Immature natural killer cell (primary cell): Measurements from ENCODE around the gene DAB1. TPM values are rescaled to one million over a fixed set of nuclear protein-coding genes. Genes with fewer than 3 reads are reported as not detected.

Source experiments
- DNase-seq, 3 donors: peaks; one replicate each; pipeline ENCODE4 v3.0.0; 2022; ENCODE audit warnings: mixed read lengths in 1 of 3
- H3K27ac Mint-ChIP-seq, 6 donors: one replicate each; pipeline ENCODE4 v1.8.0; 2020; ENCODE audit warnings: mixed read lengths in 6 of 6, mild to moderate bottlenecking in 5 of 6, inconsistent platforms in 4 of 6, moderate library complexity in 3 of 6
- H3K27me3 Mint-ChIP-seq, 3 donors: one replicate each; pipeline ENCODE4 v1.8.0; 2020 to 2021; ENCODE audit warnings: low read depth in 3 of 3, mild to moderate bottlenecking in 3 of 3, mixed read lengths in 3 of 3, moderate library complexity in 3 of 3, inconsistent platforms in 1 of 3
- H3K36me3 Mint-ChIP-seq, 3 donors: one replicate each; pipeline ENCODE4 v1.8.0; 2020; ENCODE audit warnings: mixed read lengths in 3 of 3, inconsistent platforms in 2 of 3, mild to moderate bottlenecking in 2 of 3
- H3K4me1 Mint-ChIP-seq, 2 donors: one replicate each; pipeline ENCODE4 v1.8.0; 2020; ENCODE audit warnings: inconsistent platforms in 2 of 2, mild to moderate bottlenecking in 2 of 2, mixed read lengths in 2 of 2, moderate library complexity in 1 of 2
- H3K4me3 Mint-ChIP-seq, 5 donors: one replicate each; pipeline ENCODE4 v1.8.0; 2020; ENCODE audit warnings: mild to moderate bottlenecking in 5 of 5, mixed read lengths in 5 of 5, inconsistent platforms in 3 of 5, moderate library complexity in 3 of 5
- H3K9me3 Mint-ChIP-seq, 6 donors: one replicate each; pipeline ENCODE4 v1.8.0; 2020; ENCODE audit warnings: mild to moderate bottlenecking in 6 of 6, mixed read lengths in 6 of 6, inconsistent platforms in 4 of 6, moderate library complexity in 3 of 6
- polyA plus RNA-seq, 3 donors: library from polyadenylated mRNA; unstranded; fragments of 300-500 nt; fragmentation: Illumina TruSeq; gene quantifications; one replicate each; pipeline ENCODE4 v1.2.3, GENCODE V29; 2021

Gene DAB1
- polyA plus RNA-seq, 3 donors from 2014 or later: 0.88 TPM; not detected in 2

DNA sequence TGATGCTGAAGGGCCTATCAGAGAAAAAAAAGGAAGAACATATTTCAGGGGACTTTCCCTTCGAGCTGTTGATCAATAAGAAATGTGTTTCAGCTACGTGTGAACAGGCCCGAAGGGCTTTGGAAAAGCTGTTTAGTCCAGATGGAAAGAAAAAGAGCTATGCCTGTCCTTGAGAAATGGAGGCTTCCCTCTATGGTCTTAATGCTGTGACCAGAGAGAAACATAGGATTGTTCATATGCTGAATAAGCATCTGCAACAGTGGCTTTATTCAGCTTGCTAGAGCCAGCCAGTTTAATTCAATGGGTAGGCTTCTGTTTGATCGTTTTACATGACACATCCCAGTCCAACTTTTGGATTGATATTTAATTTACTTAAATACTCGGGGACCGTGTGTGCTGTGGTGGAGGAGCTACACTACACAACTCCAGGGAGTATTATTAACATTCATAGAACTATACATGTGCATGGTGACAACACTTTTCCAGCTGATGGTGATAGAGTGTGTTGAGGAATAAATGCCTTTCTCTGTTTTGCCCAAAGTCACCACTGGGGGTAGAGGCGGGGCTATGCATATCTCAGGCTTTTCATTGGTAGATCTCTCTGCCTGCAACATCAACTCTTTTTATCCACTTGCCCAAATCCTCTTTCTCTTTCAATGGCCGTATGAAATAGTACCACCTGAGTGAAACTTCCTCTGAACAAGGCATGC lies 351.3 kb downstream of the DAB1 start:
- H3K4me3 Mint-ChIP-seq: no peak overlapping the region

DNA sequence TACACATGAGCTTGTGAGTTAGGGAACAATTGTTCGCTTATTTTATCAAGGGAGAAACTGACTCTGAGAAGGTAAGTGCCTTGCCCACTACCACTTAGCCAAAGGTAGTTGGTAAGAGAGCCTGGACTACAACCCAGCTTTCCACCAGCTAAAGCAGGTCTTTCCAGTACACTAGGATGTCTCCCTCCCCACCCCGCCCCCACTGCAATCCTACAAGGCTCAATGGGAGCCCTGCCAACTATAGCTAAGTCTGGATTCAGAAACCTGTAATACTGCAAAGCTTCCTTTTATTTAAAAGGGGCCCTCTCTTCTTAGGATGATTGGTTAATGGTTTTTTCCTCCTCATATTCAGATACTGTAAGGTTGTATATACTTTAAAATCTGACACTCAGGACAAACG lies 356.0 kb downstream of the DAB1 start:
- Mint-ChIP-seq H3K4me1 (no peaks in the 10 kb centered on the region), H3K36me3 (no peaks in the 10 kb centered on the region), H3K9me3 (no peaks in the 10 kb centered on the region), H3K4me3 (no peak overlapping the region), H3K27ac (no peak overlapping the region), H3K27me3 (peaks cover 0 to 6% (median 5%) of the 10 kb centered on the region in 3 donors)
- DNase-seq: no peak

More for the DNA sequence above, 351.3 kb downstream of the DAB1 start:
- Mint-ChIP-seq H3K4me1 (no peaks in the 10 kb centered on the region), H3K27me3 (peaks cover 3 to 6% (median 6%) of the 10 kb centered on the region in 3 donors), H3K9me3 (peaks cover 0 to 3% (median 0%) of the 10 kb centered on the region in 6 donors), H3K36me3 (no peaks in the 10 kb centered on the region), H3K27ac (no peak overlapping the region)
- no peak for DNase-seq

GRCh38 chr1:57066980-57067610 lies 356.8 kb downstream of the DAB1 start:
- no peak for DNase-seq
- H3K4me3 Mint-ChIP-seq: no peak overlapping the region
- no peaks in the 10 kb centered on the region for H3K36me3 Mint-ChIP-seq
- no peaks in the 10 kb centered on the region for H3K4me1 Mint-ChIP-seq
- no peaks in the 10 kb centered on the region for H3K9me3 Mint-ChIP-seq
- peaks cover 0 to 8% (median 5%) of the 10 kb centered on the region in 3 donors for H3K27me3 Mint-ChIP-seq
- no peak overlapping the region for H3K27ac Mint-ChIP-seq

- DNase-seq: no peak
- no peak overlapping the region for H3K27ac Mint-ChIP-seq
- H3K4me1 Mint-ChIP-seq: no peaks in the 10 kb centered on the region
- H3K36me3 Mint-ChIP-seq: no peaks in the 10 kb centered on the region
- H3K9me3 Mint-ChIP-seq: no peaks in the 10 kb centered on the region
- peaks cover 0 to 8% (median 2%) of the 10 kb centered on the region in 3 donors for H3K27me3 Mint-ChIP-seq
- no peak overlapping the region for H3K4me3 Mint-ChIP-seq
These were observed 358.4 kb downstream of the DAB1 start for GRCh38 chr1:57065442-57065841.

DNA sequence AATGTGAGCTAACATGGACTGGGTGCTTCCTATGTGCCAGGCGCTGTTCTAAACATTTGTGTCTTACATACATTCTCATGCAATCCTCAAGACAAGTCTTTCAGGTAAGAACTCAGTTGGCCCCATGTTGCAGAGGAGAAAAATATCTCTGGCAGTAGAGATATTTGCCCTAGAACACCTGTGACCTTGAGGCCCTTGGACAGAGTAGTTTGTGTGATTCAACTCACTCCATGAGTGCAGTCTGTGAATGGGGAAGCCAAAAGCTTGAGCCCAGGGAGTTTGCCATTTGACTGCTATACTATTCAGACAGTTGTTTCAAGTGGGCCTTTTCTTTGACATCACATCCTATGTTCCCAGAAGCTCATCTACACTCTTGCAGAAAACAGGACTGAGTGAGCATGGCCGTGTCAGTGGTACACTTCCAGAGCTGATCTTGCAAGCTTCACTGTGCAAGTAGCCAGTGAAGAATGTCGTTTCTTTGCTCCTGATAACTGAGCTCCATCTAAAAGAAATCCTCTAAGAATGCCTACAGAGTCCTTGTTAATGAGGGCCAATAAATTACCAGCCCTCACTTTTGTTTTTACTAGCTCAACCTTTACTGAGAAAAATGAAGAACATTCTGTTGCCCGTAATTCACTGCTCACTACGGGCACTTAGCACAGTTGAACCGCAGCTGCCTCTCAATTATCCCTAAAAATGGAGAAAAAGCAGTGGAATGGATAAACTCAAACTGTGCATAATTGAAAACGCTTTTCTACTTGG lies 359.3 kb downstream of the DAB1 start:
- H3K9me3 Mint-ChIP-seq: no peaks in the 10 kb centered on the region
- no peak overlapping the region for H3K27ac Mint-ChIP-seq
- no peak for DNase-seq
- peaks cover 0 to 3% (median 2%) of the 10 kb centered on the region in 3 donors for H3K27me3 Mint-ChIP-seq
- peaks cover 2 to 3% of the 10 kb centered on the region in 2 donors for H3K4me1 Mint-ChIP-seq
- H3K36me3 Mint-ChIP-seq: no peaks in the 10 kb centered on the region
- H3K4me3 Mint-ChIP-seq: no peak overlapping the region

GRCh38 chr1:57063406-57064125 lies 360.3 kb downstream of the DAB1 start:
- no peak overlapping the region for H3K4me3 Mint-ChIP-seq
- peaks cover 12% of the 10 kb centered on the region in 2 donors for H3K4me1 Mint-ChIP-seq
- no peak overlapping the region for H3K27ac Mint-ChIP-seq
- H3K36me3 Mint-ChIP-seq: no peaks in the 10 kb centered on the region
- H3K9me3 Mint-ChIP-seq: no peaks in the 10 kb centered on the region
- no peak for DNase-seq
- peaks cover 0 to 2% (median 2%) of the 10 kb centered on the region in 3 donors for H3K27me3 Mint-ChIP-seq

GRCh38 chr1:57061369-57061768 lies 362.5 kb downstream of the DAB1 start:
- H3K4me3 Mint-ChIP-seq: no peak overlapping the region
- DNase-seq: no peak
- H3K27me3 Mint-ChIP-seq: peaks cover 0 to 3% (median 0%) of the 10 kb centered on the region in 3 donors
- no peak overlapping the region for H3K27ac Mint-ChIP-seq
- H3K36me3 Mint-ChIP-seq: no peaks in the 10 kb centered on the region
- peaks cover 12 to 14% of the 10 kb centered on the region in 2 donors for H3K4me1 Mint-ChIP-seq
- H3K9me3 Mint-ChIP-seq: no peaks in the 10 kb centered on the region

- Mint-ChIP-seq H3K27ac (no peak overlapping the region), H3K36me3 (no peaks in the 10 kb centered on the region), H3K4me1 (peaks cover 12 to 14% of the 10 kb centered on the region in 2 donors), H3K4me3 (no peak overlapping the region), H3K9me3 (no peaks in the 10 kb centered on the region), H3K27me3 (peaks cover 0 to 3% (median 0%) of the 10 kb centered on the region in 3 donors)
- DNase-seq: no peak
These were observed 363.4 kb downstream of the DAB1 start for GRCh38 chr1:57060451-57060850.

DNA sequence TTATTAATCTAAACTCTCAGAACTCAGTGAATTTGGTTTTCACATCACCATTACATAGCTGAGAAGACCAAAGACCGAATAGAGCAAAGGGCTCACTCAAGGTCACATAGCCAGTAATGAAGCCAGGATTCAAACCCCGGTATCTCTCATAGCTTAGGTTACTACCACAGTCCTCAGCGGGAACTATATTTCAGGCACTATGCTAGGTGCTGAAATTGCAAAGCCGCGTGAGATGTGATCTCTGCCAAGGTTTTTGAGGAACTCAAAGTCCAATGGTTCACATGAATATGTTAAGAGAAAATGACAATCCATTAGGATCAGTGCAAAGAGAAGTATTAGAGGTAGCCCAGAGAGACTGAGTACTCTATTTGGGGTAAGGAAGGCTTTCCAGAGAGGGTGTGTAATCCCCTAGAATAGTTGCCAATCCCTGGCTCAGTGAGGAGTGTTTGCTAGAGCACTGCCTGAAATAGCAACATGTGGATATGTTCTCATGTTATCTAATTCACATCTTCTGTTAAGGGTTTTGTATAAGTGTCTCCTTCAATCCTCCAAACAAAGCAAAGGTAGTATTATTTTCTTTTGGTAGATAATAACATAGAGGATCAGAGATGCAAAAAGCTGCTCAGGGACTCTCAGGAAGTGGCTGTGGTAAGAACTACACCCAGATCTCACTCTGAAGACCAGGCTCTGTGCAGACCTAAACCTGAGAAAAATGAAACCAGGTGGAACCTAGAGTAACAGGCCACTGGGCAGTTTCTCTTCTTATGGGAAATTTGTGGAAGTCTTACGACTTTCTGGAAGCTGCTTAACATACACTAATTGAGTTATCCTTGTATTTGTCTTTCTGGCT lies 365.0 kb downstream of the DAB1 start:
- Mint-ChIP-seq H3K4me3 (peak overlapping the region in 2 of 5 donors; percentile 5 to 31), H3K36me3 (no peaks in the 10 kb centered on the region), H3K4me1 (peaks cover 12 to 14% of the 10 kb centered on the region in 2 donors), H3K27ac (peak overlapping the region in 3 of 6 donors; percentile 11 to 71 (median 68)), H3K9me3 (no peaks in the 10 kb centered on the region), H3K27me3 (peaks cover 0 to 3% (median 0%) of the 10 kb centered on the region in 3 donors)
- DNase-seq: peak in 1 of 3 donors; percentile 1

DNA sequence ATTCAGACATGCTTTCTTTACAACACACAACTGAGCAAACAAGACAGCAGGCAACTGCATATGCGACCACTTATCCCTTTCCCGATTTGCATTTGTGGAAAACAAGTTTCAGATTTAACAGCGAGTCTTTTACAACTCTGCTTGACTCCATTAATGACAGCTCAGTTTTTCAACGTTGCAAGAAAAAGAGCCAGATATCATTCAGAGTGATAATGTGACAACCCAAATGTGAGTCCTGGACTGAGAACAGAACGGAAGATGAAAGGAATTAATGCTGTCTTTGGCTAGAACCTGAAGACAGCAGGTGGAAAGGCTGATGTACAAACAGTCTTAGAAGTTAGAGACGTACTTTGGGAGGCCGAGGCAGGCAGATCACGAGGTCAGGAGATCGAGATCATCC lies 375.0 kb downstream of the DAB1 start:
- no peak for DNase-seq
- H3K36me3 Mint-ChIP-seq: peaks cover 0 to 7% (median 0%) of the 10 kb centered on the region in 3 donors
- H3K27ac Mint-ChIP-seq: no peak overlapping the region
- H3K27me3 Mint-ChIP-seq: peaks cover 6 to 10% (median 8%) of the 10 kb centered on the region in 3 donors
- H3K4me1 Mint-ChIP-seq: no peaks in the 10 kb centered on the region
- H3K4me3 Mint-ChIP-seq: no peak overlapping the region
- peaks cover 0 to 7% (median 0%) of the 10 kb centered on the region in 6 donors for H3K9me3 Mint-ChIP-seq

DNA sequence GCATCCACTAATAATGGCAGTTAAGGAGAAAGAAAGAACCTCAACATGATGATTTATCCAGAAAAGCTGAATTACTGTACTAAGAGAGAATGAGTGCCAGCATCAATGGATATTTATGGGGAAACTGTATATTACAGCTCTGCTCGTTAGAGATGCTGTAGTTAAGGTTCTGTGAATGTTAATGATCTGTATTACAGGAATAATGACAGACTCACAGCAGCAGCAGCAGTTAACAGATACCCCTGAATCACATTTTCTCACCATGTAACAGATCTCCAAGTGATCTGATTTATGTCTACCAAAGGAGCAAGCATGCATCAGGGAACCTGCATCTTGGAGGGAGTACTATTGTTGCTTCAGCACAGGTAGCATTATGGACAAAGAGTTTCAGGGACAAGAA lies 377.4 kb downstream of the DAB1 start:
- DNase-seq: no peak
- peaks cover 6 to 10% (median 8%) of the 10 kb centered on the region in 3 donors for H3K27me3 Mint-ChIP-seq
- no peak overlapping the region for H3K27ac Mint-ChIP-seq
- H3K4me3 Mint-ChIP-seq: no peak overlapping the region
- no peaks in the 10 kb centered on the region for H3K4me1 Mint-ChIP-seq
- peaks cover 0 to 7% (median 0%) of the 10 kb centered on the region in 3 donors for H3K36me3 Mint-ChIP-seq
- peaks cover 0 to 8% (median 0%) of the 10 kb centered on the region in 6 donors for H3K9me3 Mint-ChIP-seq

DNA sequence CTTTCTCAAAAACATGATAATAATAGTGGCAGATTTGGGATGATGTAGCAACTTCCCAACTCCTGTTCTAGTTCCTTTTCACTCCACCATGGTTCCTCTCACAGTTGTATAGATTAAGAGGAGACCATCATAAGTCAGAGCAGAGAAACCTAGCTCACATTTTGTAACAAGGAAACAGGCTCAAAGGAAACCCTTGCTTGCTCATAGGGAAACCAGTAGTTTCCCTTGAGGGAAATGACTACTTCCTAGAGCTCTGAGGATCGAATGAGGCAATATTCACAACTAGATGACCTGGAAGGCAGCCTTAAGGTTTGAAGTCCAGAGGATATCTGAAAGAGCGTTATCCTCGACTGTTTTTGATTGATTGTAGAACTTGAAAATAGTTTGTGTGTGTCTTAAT lies 382.0 kb downstream of the DAB1 start:
- H3K27me3 Mint-ChIP-seq: peaks cover 0 to 5% (median 3%) of the 10 kb centered on the region in 3 donors
- no peaks in the 10 kb centered on the region for H3K4me1 Mint-ChIP-seq
- no peak overlapping the region for H3K4me3 Mint-ChIP-seq
- H3K27ac Mint-ChIP-seq: no peak overlapping the region
- no peaks in the 10 kb centered on the region for H3K36me3 Mint-ChIP-seq
- no peak for DNase-seq
- peaks cover 0 to 5% (median 0%) of the 10 kb centered on the region in 6 donors for H3K9me3 Mint-ChIP-seq

DNA sequence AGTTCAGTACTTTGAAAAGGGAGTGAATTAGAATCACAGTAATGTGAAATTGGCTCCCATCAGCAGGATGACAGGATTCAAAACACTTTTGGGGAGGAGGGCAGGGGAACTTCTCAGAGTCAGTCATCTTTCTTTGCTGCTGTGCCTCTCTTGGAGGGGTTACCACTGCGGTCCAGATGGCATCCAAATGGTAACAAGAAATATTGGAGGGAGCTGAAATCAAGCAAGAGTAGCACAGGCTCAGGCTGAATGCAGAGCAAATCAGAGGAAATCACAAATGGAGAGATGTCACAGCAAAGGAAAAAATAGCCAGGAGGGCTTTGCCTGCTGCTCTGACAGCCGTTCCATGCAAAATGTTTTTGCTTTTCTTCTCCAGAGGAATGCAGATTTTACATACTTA lies 383.0 kb downstream of the DAB1 start:
- Mint-ChIP-seq H3K36me3 (no peaks in the 10 kb centered on the region), H3K4me1 (no peaks in the 10 kb centered on the region), H3K27ac (no peak overlapping the region), H3K27me3 (peaks cover 0 to 6% (median 3%) of the 10 kb centered on the region in 3 donors), H3K4me3 (no peak overlapping the region), H3K9me3 (peaks cover 0 to 5% (median 0%) of the 10 kb centered on the region in 6 donors)
- no peak for DNase-seq
